Fibroblast of pulmonary artery (primary cell): Measurements from ENCODE around the gene IL1RAPL1.

Experiments used
- DNase-seq: peaks from one replicate; pipeline ENCODE4 v3.0.0-alpha.2; 2010; ENCODE audit warnings: low read depth
- H3K4me3 ChIP-seq: replicated peaks from 2 replicates; pipeline ENCODE4 v1.5.1; 2011; ENCODE audit warnings: low read depth, mild to moderate bottlenecking, control low read depth, low read length, moderate library complexity
- CTCF ChIP-seq: IDR thresholded peaks from 2 replicates; pipeline ENCODE4 v1.5.1; 2011; ENCODE audit warnings: mild to moderate bottlenecking, control low read depth, low read length, inconsistent platforms; ENCODE audit errors: missing control alignments

The IL1RAPL1 gene

GRCh38 chrX:29257521-29257920 lies 670.3 kb downstream of the IL1RAPL1 start:
- DNase-seq: peak; percentile 65
- H3K4me3 ChIP-seq: no peak overlapping the region
- no peak for TF ChIP-seq CTCF

GRCh38 chrX:29269390-29269789 lies 682.1 kb downstream of the IL1RAPL1 start:
- H3K4me3 ChIP-seq: no peak overlapping the region
- TF ChIP-seq CTCF: no peak

GRCh38 chrX:29274517-29274916 lies 687.3 kb downstream of the IL1RAPL1 start:
- DNase-seq: no peak
- no peak for TF ChIP-seq CTCF
- H3K4me3 ChIP-seq: no peak overlapping the region

More at GRCh38 chrX:29269390-29269789, 682.1 kb downstream of the IL1RAPL1 start:
- no peak for DNase-seq

GRCh38 chrX:29275928-29276327 lies 688.7 kb downstream of the IL1RAPL1 start:
- TF ChIP-seq CTCF: no peak
- DNase-seq: no peak
- H3K4me3 ChIP-seq: no peak overlapping the region

- DNase-seq: no peak
- no peak for TF ChIP-seq CTCF
- no peak overlapping the region for H3K4me3 ChIP-seq
Measured at GRCh38 chrX:29281078-29281742, 694.0 kb downstream of the IL1RAPL1 start.

GRCh38 chrX:29285664-29286063 lies 698.4 kb downstream of the IL1RAPL1 start:
- DNase-seq: no peak
- no peak overlapping the region for H3K4me3 ChIP-seq
- no peak for TF ChIP-seq CTCF
